ENCODE measurements around the gene SEMA3A.

The SEMA3A gene

GRCh38 chr7:83918142-83918541 is 276.4 kb downstream of the SEMA3A start:
- DNase-seq = no peak

DNA sequence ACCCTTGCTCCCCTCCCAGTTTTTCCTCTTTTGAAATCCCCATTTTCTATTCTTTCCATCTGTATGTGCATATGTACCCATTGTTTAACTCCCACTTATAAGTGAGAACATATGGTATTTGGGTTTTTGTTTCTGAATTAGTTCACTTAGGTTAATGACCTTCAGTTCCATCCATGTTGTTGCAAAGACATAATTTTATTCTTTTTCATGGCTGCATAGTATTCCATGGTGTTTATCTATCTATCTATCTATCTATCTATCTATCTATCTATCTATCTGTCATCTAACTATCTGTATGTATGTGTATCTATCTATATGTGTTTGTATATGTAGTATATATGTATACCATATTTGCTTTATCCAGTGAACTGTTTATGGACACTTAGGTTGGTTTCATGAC is 281.4 kb downstream of the SEMA3A start:
- DNase-seq = no peak

DNA sequence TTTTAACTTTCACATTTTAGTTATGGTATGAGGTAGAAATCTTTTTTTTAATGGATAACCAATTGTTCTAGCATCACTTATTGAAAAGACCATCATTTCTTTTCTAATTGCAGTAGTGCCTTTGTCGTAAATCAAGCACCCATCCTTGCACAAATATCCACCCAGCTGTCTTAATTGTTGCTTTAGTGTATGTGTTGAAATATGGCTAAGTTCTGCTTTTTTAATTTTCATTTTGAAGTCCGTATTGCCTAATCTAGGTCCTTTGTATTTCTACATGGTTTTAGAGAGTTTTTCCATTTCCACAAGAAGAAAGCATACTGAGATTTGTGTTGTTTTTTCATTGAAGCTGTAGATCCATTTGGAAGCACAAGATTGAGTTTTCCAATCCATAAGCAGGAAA is 286.1 kb downstream of the SEMA3A start:
- no peak for DNase-seq
